Activated CD4-positive, alpha-beta T cell treated with anti-CD3 and anti-CD28 coated beads, Interleukin-2, amount 50 U/mL, for 4 hours (primary cell): ENCODE results near the gene HMGB1.
A peak's percentile ranks its signal among the peaks of the same experiment; 100 is the strongest.

Experiments used
- DNase-seq, 2 experiments: peaks; one replicate each; pipeline ENCODE4 v3.0.0-alpha.2; 2020

Gene HMGB1

DNA sequence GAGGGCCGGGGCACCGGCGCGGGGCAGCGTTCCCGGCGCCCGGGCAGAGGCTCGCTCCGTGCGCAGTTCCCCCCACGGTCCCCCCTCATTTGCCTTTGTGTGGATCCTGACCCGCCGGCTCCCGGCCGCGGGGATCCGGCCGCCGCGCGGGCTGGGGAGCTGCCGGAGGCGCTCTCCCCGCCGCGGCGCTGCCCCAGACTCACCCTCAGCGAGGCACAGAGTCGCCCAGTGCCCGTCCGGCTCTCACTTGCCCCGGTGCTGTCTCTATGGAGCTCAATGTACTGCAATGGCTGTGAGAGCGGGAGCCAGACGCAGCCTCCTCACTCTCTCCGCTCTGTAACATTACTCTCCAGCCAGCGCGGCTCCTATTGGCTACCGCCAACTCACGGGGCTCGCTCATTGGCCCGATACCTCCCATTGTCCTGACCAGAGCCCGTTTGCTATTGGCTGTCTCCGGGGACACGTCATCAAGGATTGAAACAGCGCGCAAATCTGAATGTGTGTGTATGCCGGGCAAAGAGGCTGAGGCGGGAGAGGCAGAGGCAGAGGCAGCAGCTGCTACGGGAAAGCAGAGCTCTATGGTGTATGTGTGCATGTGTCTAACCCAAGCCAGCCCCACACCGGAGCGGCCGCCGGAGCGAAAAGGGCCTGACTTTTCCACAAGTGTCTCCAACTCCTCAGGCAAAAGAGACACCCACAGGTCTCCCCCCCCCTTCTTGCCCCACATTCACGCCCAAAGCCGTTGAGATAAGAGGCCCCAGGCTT lies at the start of gene HMGB1:
Gene HMGB1, minus strand, starts transcription at position 344 of the 765 bp plus-strand sequence. CDS start 2,256 bp downstream, outside the sequence.
- peak; percentile 94 to 95 for DNase-seq

DNA sequence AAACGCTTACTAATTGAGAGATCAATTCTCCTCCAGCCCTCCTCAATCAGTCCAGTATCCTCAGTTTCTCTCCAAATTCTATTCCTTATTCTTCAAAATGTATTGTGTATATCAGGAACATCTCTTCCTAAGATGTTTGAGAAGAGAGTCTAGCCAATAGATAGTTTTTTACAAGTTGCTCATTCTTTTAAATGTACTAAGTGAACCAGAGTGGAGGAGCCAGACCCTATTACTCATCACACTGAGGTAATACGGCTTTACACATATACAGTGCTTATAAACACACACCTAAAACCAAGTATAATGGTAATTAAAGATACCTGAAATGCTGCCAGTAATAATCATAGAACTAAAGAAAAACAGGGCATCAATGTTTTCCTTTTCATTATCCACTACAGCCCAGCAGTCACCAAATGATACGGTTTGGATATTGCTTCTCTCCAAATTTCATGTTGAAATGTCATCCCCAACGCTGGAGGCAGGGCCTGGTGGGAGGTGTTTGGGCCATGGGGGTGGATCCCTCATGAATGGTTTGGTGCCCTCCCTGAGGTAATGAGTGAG lies 45.2 kb upstream of the HMGB1 start:
- DNase-seq: no peak

DNA sequence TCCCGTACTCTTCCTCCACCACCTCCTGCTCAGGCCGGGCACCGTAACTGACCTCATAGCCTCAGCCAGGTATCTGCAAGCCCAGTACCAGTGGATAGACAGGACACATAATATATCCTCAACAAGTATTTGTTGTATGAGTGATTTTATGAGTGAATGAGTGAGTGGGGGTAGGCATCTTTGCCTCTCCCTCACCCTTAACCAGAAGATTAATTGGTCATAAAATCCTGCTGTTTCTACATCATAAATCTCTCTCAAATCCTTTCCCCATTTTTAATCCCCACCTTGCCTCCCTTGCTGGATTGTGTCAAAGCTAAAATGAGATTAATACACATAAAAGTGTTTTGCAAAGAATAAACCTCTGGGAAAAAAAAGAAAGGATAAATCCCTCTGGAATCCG lies 44.4 kb upstream of the HMGB1 start:
- DNase-seq: no peak

DNA sequence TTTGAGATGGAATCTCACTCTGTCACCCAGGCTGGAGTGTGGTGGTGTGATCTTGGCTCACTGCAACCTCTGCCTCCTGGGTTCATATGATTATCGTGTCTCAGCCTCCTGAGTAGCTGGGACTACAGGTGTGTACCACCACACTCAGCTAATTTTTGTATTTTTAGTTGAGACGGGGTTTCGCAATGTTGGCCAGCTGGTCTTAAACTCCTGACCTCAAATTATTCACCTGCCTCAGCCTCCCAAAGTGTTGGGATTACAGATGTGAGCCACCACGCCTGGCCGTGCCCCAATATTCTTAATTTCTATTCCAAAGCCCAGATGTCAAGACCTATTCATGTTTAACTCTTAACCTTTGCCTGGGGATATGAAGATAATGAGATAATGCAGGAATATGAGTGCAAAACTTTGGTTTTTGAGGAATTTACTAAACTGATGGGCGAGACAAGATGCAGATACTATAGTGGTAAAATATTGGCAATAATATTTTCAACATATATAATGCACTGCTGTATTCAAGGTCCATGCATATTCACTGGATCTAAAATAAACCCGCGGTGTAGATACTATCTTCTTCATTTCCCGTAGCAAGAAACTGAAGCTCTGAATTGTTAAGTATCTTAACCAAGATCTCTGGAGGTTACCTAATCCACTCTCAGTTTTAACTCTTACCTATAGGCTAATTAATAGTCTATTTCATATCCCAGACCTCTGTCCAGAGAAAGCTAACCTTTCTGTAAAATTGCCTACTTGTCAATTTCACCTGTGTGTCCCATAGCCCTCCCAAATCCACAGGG lies 43.7 kb upstream of the HMGB1 start:
- no peak for DNase-seq

DNA sequence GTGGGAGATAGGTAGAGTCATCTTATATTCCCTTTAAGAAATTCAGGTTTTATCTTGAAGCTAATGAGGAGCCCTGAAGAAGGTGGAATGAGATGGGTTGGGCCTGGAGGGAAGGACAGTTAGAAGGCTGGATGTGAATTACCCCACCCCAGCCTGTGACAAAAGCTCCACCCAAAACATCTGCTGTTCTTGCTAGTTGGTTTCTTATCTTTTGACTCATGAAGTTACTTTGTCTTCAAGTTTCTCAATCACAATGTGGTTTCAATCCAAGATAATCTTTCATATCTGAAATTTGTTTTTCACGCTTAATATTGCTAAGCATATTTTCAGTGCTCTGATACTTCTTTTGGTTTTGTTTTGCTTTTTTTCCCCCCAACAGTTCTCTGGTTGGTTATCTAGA lies 38.3 kb upstream of the HMGB1 start:
- no peak for DNase-seq

DNA sequence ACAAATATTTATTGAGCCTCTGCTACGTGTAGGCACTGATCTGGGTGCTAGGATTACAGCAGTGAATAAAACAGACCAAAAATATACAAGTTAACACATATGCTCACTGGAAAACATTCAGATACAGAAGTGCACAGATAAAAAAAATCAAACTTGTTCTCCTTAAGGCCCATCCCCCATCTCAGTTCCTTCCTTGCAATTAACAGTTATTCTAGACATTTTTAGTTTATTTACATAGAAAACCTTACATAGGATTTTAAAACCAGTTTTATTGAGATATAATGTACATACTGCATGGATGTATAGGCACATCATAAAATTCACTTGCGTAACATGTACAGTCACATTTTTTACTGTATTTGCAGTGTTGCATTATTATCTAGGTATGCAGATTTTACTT lies 36.5 kb upstream of the HMGB1 start:
- DNase-seq: no peak

DNA sequence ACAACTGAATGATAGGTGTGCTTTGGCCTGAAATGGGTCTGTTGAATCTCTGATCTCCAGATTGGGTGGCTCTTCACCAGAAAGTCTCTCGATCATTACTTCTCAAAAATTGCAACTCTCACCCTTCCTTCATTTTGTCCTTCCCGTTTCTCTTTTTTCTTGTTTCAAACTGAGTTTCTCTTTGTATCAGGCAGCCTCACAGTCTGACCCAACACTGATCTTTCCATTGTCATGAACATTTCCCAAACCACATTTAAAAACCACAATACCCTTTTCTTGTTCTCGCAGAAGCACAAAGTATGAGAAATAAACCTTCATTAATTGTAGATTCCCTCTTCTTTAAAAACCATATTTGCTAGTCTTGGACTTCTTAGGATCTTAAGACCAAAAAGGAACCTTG lies 33.6 kb upstream of the HMGB1 start:
- no peak for DNase-seq

DNA sequence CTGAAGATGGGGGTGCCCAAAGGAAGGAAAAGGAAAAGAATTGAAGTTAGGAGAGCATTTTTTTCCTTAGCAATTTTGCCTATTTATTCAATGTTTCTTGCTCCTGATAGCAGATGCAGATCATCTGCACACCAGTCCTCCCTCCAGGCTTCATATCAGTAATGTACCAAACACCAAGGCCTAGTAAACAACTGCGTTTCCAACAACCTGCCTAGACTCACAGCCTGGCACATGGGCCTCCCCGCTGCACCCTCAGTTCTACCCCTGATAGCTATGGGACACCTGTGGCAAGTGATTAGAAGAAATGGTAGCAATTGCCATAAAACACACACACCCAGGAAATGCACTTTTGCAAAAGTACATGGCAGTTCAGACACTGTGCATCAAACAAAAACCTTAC lies 30.4 kb upstream of the HMGB1 start:
- DNase-seq: no peak

DNA sequence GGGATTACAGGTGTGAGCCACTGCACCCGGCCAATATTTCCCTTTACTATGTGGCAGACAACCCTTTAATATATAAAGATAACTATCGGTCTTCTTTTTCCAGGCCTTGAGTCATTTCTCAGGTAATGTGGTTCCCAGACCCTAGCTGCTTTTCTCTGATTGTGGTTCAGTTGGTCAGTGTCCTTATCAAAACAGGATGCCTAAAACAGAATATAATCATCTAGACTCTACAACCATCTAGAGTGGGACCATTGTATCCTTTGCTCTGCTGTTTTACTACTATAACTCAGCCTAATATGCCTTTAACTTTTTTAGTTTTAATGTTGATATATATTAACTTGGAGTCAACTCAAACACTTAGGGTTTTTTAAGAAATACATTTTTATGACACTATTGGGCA lies 30.0 kb upstream of the HMGB1 start:
- no peak for DNase-seq

DNA sequence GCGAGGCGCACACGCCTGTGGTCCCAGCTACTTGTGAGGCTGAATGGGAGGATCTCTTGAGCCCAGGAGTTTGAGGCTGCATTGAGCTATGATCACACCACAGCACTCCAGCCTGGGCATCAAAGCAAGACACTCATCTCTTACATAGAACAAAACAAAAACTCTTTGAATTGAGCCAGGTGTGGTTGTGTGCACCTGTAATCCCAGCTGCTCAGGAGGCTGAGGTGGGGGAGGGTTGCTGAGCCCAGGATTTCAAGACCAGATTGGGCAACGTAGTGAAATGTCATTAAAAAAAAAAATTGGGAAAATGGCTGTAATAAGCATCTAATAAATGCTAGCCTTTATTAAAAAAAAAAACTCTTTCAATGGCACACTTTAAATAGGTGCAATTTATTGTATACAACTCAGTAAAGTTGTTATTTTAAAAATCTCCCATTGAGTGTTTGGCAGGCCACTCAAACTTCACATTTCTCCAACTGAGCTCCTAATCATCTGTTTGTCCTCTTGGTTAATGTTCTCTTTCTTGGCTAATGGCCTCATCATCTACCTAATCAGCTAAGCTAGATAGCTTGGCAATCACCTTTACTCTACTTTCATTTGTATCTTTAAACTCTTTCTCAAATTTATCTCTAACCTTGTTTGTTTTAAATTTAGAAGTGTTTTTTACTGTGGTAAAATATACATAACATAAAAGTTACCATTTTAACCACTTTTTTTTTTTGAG lies 28.1 kb upstream of the HMGB1 start:
- DNase-seq: no peak

DNA sequence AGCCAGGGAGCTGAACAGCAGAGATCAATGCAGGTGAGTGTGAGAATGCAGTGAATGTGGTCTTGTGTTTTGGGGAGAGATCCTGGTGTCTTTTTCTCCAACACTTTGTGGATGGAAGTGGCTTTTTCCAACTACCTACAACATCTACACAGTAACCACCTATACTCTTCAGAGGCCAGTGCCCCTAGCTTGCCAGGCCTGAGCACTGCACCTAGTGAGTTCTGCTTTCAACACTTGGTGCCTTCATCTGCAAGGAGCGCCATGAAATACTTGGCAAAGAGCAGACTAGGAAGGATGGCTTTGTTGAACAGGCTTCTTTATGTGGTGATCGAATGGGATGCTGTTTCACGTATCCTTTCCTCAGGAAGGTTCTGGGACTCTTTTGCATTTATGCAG lies 21.3 kb upstream of the HMGB1 start:
- DNase-seq: no peak

DNA sequence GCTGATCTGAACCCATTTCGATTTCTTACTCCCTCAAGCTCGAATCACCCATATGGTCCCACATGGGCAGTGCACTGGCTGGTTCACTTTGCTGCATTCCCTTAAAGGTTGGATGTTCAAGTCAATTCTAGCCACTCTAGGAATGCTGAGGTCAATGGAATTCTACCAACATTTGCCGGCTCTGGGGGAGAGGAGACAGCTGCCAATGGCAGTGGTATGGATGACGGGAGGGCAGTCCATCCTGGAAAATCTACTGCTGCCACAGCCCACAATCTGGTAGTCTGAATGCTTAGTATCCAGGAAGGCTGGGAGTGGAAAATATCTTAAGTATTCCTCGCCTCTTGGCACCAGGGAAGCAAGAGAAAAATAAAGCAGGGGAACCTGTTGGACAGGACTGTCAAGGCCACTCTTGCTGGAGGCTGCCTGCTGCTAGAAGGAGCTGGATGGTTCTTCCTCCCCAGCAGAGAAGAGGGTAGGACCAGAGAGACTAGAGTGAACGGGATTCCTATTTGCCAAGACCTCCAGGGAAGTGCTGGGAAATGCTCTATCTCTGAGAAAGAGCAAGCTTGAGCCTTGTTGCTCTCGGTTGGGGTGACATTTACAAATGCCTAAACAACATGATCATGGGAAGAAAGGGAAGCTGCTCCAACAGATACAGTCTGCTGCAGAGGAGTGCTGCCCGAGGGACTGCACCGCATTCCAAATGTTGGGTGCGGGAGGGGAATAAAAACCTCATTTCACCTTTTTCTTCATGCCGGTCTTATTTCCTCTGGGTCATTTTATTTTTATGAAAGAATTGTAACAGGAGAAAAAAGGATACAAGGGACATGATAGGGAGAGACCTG lies 20.7 kb upstream of the HMGB1 start:
- no peak for DNase-seq

DNA sequence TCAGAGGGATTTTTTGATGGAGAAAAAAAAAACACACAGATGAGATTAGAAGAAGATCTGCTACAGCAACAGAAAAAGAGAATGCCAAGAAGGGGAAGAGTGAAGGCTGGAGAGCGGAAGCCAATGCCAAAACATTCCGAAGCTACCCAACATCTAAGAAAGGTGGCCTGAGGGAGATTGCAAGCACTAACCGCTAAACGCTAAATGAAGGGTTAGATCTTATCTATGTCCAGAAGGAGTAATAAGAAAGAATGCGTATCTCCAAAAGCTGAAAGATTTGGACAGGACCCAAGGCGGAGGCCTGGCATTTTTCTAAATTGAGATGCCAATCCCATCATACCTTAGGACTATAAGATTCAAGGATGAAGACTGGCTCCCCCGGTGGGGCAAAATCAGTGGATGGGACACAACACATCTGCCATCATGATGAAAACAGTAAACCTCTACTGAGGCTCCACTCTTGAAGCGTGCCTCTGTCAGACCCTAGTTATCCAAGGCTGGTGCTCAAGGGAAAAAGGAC lies 15.6 kb upstream of the HMGB1 start:
- DNase-seq: no peak

DNA sequence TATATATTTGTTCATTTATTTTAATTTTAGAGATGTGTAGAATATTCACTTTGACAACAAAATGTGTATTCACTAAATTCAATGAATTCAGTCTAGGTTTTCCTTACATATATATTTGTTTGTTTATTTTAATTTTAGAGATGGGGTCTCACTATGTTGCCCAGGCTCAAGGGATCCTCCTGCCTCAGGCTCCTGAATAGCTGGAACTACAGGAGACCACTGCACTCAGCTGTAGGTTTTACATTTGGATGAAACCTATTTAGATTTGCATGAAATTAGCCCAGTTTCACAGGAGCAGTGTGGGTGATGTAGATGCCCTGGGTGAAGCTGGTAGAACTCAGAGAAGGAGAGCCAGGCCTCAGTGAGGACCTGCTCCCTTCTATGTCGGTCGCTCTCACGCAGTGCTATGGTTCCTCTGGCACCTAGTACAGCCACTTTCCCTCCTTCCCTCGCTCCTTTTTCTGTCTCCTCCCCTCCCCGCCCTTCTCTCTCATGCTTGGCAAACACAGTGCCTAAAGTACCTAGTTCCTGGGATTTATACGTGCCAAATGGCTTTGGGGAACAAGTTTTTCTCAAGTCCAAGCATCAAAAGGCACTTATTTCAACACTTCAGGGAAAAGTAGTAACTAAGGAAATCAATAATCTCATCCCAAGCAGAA lies 14.7 kb upstream of the HMGB1 start:
- no peak for DNase-seq

DNA sequence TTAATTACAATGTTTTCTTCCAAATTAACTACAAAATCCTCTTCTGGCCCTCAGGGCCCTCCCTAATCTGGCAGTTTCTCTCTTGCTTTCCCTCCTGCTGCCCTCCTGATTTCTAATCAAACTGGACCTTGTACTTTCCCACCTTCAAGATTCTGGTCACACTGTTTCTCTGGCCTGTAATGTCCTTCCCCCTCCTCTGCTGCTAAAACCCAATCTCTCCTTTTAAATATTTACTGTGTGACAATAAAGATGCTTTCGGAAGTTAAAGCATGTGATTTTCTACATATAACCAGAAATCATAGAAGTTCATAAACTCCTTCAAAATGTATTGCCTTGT lies 14.1 kb upstream of the HMGB1 start:
- no peak for DNase-seq

DNA sequence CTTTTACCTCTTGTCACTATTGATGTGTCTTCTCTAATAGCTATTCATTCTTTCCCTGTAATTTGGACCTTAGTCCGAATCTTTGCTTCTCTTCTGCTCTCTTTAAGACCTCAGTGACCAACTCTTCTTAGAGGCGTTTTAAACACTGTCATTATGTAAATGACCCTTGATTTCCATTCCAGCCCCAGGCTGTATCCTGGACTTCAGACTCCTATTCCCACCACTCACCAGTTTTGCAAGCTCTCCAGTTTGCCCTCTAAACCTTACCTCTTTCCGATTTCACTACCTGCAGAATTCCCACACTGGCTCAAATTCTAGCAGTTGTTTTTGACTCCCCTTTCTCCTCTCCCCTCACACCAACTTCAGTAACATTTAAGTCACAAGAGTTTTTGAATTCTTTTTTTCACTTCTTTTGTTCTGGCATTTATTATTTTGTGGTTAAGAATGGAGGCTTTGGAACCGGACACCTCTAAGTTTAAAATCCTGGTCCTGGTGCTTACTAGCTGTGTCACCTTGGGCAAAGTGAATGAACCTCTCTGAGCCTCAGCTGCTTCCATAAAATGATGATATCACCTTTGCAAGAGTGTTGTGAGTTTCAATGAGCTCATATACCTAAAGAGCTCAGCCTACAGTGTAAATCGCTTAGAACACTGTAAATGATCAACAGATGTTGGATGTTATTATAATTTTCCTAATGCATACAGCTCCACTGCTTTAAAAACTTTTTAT lies 13.6 kb upstream of the HMGB1 start:
- no peak for DNase-seq

DNA sequence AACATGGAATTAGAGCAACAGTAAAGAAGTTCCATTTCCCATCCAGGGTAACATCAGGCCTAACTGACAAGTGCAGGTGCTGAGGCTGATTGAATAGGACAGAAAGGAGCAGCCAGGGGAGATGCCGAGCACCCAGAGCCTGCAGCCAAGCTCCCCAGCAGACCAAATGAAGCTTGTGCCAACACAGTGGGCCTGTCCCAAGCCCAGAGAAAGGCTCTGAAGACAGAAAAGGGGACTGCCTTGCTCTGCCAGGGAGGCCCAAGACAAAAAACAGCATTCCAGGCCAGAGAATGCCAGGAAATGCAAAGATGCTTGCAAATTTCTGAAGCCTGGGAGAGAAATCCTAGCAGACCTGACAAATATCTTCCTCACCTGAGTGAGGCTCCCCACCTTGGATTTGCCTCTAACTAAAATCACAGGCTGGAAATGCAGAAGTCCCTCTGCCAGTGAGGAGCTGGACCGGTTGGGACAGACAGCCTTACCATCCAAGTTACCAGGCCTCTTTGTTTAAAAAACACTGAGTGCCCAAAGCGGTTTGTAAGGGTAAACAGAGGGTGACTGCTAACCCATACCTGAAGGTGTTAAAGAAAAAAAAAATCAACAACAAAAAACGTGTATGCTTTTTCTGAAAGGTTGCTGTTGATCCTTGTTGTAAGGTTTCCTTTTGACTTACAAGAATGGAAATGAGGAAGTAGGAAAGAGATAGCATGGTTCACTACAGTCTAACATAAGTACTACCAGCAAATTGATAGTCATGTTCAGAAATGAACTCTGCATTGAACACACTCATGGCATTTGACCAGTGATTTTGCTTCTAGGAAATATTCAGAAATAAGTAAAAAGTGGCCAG lies 11.8 kb upstream of the HMGB1 start:
- no peak for DNase-seq

DNA sequence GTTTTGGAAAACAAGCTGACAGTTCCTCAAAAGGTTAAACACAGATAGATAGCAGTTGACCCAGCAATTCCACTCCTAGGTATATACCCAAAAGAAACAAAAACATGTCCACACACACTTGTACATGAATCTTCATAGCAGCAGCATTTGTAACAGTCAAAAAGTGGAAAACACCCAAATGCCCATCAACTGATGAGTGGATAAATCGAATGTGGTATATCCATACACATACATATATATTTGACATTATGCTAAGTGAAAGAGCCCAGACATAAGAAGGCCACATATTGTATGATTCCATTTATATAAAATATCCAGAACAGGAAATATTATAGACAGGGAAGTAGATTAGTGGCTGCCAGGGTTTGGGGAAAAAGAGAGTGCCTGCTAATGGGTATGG lies 7.9 kb upstream of the HMGB1 start:
- DNase-seq: no peak

DNA sequence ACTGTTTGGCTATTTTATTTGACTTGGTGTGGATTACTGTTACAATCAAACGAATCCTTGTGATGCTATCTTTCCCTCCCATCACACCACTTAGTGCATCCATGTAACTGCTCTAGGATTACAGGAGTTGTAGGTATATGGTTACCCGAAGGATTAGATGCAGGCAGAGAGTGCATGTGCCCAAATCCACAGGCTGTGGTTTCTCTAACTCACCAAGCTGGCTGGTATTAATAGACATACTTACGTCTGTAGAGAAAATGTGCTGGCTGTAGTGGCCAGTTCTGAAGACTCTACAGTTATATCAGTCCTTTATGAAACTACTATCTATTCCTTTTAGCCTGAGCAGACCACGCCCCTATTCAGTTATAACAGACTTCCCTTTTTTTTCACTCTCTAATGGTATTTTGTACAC lies 1.1 kb upstream of the HMGB1 start:
- DNase-seq: no peak

DNA sequence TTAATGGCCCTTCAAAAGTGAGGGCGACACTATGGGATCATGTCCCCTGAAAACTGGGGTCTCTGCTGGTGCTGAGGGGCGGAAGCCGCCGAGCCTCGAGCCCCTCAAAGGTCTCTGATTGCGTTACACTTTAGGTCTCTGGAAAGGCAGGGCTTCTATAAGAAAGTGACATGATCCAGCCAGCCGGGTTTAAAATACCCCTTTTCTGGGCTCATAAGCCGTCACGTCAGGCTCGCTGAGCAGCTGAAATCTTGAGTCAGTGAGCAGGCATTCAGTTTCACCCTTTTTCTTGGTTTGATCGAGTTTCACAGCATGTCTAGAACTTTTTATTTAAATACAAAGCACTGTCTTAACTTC lies 600 bp upstream of the HMGB1 start:
- DNase-seq: no peak

DNA sequence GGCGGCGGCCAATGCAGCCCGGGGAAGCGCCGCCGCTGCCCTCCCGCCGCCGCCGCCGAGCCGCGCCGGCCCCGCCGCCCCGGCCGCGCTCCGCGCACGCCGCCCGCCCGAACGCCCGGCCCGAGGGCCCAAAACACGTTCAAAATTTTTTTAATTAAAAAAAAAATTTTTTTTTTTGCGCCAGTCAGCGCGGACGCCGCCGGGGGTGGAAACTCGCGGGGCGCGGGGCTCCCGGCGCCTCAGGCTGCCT lies 468 bp downstream of the HMGB1 start:
- DNase-seq: no peak
